ENCODE results near the gene CGNL1. TPM values are rescaled to one million over a fixed set of nuclear protein-coding genes. Genes with fewer than 3 reads are reported as not detected.
A peak's percentile ranks its signal among the peaks of the same experiment; 100 is the strongest.

The CGNL1 gene
- total RNA-seq, 1 donor from 2014 or later = 7.1 TPM

DNA sequence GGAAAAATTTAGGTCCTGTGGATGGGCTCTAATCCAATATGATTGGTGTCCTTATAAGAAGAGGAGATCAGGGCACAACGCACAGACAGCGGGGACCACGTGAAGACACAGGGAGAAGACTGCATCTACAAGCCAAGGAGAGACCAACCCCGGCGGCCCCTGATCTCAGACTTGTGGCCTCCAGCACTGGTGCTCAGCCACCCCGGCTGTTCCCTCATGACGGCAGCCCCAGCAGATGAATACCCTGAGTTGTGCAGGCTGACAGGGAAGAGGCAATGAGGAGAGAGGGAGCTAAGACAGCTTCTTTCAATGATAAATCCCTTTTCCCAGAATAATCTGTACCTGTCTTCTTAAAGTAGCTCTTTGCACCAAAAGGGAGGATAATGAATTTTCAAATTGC is 33.3 kb upstream of the CGNL1 start:
- H3K27ac Mint-ChIP-seq (ENCODE audit: unreplicated experiment) = no peak overlapping the region
- TF ChIP-seq, protein P1, sequence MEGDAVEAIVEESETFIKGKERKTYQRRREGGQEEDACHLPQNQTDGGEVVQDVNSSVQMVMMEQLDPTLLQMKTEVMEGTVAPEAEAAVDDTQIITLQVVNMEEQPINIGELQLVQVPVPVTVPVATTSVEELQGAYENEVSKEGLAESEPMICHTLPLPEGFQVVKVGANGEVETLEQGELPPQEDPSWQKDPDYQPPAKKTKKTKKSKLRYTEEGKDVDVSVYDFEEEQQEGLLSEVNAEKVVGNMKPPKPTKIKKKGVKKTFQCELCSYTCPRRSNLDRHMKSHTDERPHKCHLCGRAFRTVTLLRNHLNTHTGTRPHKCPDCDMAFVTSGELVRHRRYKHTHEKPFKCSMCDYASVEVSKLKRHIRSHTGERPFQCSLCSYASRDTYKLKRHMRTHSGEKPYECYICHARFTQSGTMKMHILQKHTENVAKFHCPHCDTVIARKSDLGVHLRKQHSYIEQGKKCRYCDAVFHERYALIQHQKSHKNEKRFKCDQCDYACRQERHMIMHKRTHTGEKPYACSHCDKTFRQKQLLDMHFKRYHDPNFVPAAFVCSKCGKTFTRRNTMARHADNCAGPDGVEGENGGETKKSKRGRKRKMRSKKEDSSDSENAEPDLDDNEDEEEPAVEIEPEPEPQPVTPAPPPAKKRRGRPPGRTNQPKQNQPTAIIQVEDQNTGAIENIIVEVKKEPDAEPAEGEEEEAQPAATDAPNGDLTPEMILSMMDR (IDR thresholded peaks at IDR 0.05) = no peak

DNA sequence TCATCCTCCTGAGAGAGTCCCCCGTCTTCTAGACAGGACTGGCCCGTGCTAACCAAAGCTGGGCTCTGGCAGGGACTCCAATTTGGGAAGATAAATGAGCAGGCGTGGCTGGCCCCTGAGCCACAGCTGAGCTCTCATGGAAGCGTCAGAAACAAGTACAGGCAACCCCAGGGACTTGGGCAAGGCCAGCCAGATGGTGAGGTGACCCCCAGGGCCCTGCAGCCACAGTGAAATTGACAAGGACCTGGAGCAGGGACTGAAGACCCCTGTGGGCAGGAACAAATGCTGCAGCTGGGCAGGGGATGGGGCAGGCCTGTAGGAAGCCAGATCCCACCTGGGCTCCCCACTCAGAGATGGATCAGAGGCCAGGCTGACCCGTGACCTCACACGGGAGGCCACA is 32.8 kb upstream of the CGNL1 start:
- Mint-ChIP-seq H3K27me3 (ENCODE audit: low read depth) (no peaks in the 10 kb centered on the region), H3K4me1 (ENCODE audit: low read depth) (peaks cover 12% of the 10 kb centered on the region), H3K36me3 (ENCODE audit: low read depth) (no peaks in the 10 kb centered on the region), H3K4me3 (ENCODE audit: unreplicated experiment) (no peak overlapping the region), H3K9me3 (ENCODE audit: low read depth) (peaks cover 3% of the 10 kb centered on the region), H3K27ac (ENCODE audit: unreplicated experiment) (no peak overlapping the region)
- TF ChIP-seq, protein P1 (IDR thresholded peaks at IDR 0.05) = no peak
- DNase-seq (ENCODE audit: low spot score) = no peak

More for the DNA sequence above, 33.3 kb upstream of the CGNL1 start:
- Mint-ChIP-seq H3K27me3 (ENCODE audit: low read depth) (no peaks in the 10 kb centered on the region), H3K4me3 (ENCODE audit: unreplicated experiment) (no peak overlapping the region), H3K4me1 (ENCODE audit: low read depth) (peaks cover 14% of the 10 kb centered on the region), H3K36me3 (ENCODE audit: low read depth) (no peaks in the 10 kb centered on the region), H3K9me3 (ENCODE audit: low read depth) (peaks cover 1% of the 10 kb centered on the region)
- DNase-seq (ENCODE audit: low spot score) = no peak

DNA sequence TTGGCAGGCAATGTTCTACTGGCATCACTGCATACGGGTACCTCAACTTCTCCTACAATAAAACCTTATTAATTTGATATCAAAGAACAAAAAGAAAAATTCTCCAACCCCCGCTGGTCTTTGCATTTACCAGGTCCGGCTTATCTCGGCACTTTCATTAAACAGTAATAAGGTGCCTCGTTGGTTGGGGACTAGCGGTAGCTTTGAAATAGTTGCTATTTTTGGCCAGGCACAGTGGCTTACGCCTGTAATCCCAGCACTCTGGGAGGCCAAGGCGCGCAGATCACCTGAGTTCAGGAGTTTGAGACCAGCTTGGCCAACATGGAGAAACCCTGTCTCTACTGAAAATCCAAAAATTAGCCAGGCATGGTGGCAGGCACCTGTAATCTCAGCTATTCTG is 32.0 kb upstream of the CGNL1 start:
- no peak overlapping the region for H3K4me3 Mint-ChIP-seq (ENCODE audit: unreplicated experiment)
- TF ChIP-seq, protein P1 (IDR thresholded peaks at IDR 0.05) = no peak
- peaks cover 3% of the 10 kb centered on the region for H3K9me3 Mint-ChIP-seq (ENCODE audit: low read depth)

DNA sequence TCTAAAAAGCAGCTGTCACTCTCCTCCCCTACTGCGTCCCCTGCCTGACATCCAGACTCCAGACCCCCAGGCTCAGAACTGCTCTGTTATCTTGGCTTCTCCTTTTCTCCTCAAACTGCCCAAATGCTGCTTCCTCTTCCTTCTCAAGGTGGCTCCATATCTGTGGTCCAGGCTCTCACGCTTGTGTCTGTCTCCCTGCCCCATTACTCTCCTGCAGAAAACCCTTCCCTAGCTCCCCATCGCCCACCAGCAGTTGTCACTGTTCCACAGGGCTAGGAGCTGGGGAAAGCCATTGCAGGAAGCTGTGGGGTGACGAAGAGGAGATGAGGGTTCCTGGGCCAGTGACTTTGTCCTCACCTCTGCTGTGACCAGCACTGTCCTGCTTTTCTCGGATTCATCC is 30.7 kb upstream of the CGNL1 start:
- Mint-ChIP-seq H3K27me3 (ENCODE audit: low read depth) (no peaks in the 10 kb centered on the region), H3K27ac (ENCODE audit: unreplicated experiment) (no peak overlapping the region), H3K4me3 (ENCODE audit: unreplicated experiment) (no peak overlapping the region), H3K36me3 (ENCODE audit: low read depth) (no peaks in the 10 kb centered on the region), H3K4me1 (ENCODE audit: low read depth) (peaks cover 10% of the 10 kb centered on the region), H3K9me3 (ENCODE audit: low read depth) (peaks cover 3% of the 10 kb centered on the region)
- TF ChIP-seq, protein P1 (IDR thresholded peaks at IDR 0.05) = peak; percentile 72
- DNase-seq (ENCODE audit: low spot score) = no peak

More for the DNA sequence above, 32.0 kb upstream of the CGNL1 start:
- peaks cover 12% of the 10 kb centered on the region for H3K4me1 Mint-ChIP-seq (ENCODE audit: low read depth)
- H3K27ac Mint-ChIP-seq (ENCODE audit: unreplicated experiment) = no peak overlapping the region
- H3K36me3 Mint-ChIP-seq (ENCODE audit: low read depth) = no peaks in the 10 kb centered on the region
- no peak for DNase-seq (ENCODE audit: low spot score)
- no peaks in the 10 kb centered on the region for H3K27me3 Mint-ChIP-seq (ENCODE audit: low read depth)

DNA sequence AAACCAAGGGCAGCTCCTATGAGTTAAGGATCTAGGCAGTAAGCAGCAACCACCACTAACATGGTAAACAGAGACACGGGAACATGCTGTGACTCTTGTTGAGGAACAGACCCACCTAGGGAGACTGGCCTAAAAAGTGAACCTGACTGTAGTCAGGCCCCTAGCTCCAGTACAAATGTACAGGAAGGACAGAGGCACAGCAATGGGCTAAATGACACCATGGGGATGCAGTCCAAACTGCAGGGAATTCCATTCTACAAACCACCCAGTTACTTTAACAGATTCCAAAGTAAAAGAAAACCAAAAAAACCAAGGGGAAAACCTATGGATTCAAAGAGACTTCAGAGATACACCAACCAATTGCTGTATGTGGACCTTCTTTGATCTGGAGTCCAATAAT is 28.2 kb upstream of the CGNL1 start:
- H3K27ac Mint-ChIP-seq (ENCODE audit: unreplicated experiment) = no peak overlapping the region
- no peaks in the 10 kb centered on the region for H3K27me3 Mint-ChIP-seq (ENCODE audit: low read depth)
- H3K36me3 Mint-ChIP-seq (ENCODE audit: low read depth) = no peaks in the 10 kb centered on the region
- peaks cover 3% of the 10 kb centered on the region for H3K9me3 Mint-ChIP-seq (ENCODE audit: low read depth)
- TF ChIP-seq, protein P1 (IDR thresholded peaks at IDR 0.05) = no peak
- no peak for DNase-seq (ENCODE audit: low spot score)
- no peaks in the 10 kb centered on the region for H3K4me1 Mint-ChIP-seq (ENCODE audit: low read depth)
- no peak overlapping the region for H3K4me3 Mint-ChIP-seq (ENCODE audit: unreplicated experiment)

Measured in chondrocyte (in vitro differentiated cells).